GM12873 (cell line): ENCODE data around the gene TRRAP.

ENCODE experiments used
- CTCF ChIP-seq: IDR thresholded peaks from 2 replicates; pipeline ENCODE4 v1.5.1; 2012; ENCODE audit warnings: low read depth, mild to moderate bottlenecking, moderate library complexity, low read length, control low read depth; ENCODE audit not compliant: insufficient read depth; ENCODE audit errors: missing control alignments

Gene TRRAP

GRCh38 chr7:98921608-98922372 lies 43.5 kb downstream of the TRRAP start:
- peak; percentile 9 for TF ChIP-seq CTCF

GRCh38 chr7:98922392-98923187 lies 44.3 kb downstream of the TRRAP start:
- no peak for TF ChIP-seq CTCF

GRCh38 chr7:98923512-98923911 lies 45.2 kb downstream of the TRRAP start:
- TF ChIP-seq CTCF = no peak

- TF ChIP-seq CTCF = no peak
These were observed 48.8 kb downstream of the TRRAP start for GRCh38 chr7:98927125-98927524.

GRCh38 chr7:98930464-98930863 lies 52.1 kb downstream of the TRRAP start:
- no peak for TF ChIP-seq CTCF

DNA sequence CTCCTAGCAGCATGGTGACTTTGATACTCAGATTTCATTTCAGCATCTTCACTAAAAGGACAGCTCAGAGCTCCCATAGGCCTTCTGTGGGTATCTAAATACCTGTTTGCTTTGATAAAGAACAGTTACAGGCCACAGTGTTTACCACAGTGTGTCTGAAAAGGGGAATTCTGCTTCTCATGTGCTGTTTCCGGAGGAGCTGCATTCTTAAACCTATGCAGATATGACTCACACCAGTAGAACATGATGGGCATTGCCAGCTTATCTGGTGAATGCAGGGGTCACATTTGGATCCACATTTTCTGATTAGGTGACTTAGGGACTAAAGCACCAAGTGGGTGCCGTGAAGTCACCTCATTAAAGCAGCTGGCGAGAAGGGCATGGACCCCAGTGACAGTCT lies 52.6 kb downstream of the TRRAP start:
- no peak for TF ChIP-seq CTCF

DNA sequence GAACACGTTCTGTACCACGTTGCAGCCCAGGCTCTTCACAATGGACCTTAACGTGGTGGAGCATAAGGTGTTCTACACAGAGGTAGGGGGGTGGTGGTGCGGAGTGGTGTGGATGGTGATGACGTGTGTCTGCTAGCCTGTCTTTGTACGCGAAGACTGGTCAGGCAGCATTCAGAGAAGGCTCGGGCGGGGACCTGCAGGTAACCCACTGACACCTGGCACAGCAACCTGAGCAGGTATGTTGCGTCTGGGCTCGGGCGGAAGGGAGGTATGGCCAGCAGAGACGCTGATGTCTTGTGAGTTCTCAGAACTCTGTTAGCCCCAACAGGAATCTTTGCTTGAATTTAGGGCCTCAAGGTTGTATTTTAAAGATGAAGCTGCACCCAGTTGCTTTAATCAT lies 55.0 kb downstream of the TRRAP start:
- no peak for TF ChIP-seq CTCF
